Middle frontal gyrus (tissue), 1 donor: Measurements from ENCODE around the gene ZNF264.
"Not testable (repeated sequence)": the region's sequence is repeated elsewhere in the genome, so short reads cannot be mapped to it uniquely, and the experiment has no call there.

ENCODE experiments used
- DNase-seq: peaks from one replicate; pipeline ENCODE4 v3.0.0-alpha.2; 2015; ENCODE audit warnings: low spot score; ENCODE audit errors: extremely low spot score

The ZNF264 gene

GRCh38 chr19:57191141-57192076 is at the start of gene ZNF264:
ZNF264 (plus strand) TSS chr19:57191500; CDS start chr19:57191914, 414 bp downstream.
- DNase-seq, result peak; percentile 85

- DNase-seq, result no peak
These were observed 49.6 kb upstream of the ZNF264 start for GRCh38 chr19:57141699-57142098.

- DNase-seq, result no peak
These were observed 38.4 kb upstream of the ZNF264 start for GRCh38 chr19:57152921-57153320.

- DNase-seq, result no peak
These were observed 29.2 kb upstream of the ZNF264 start for GRCh38 chr19:57161985-57162539.

GRCh38 chr19:57165846-57166245 is 25.5 kb upstream of the ZNF264 start:
- no peak for DNase-seq

GRCh38 chr19:57167385-57167784 is 23.9 kb upstream of the ZNF264 start, which contains the start of gene DUXA:
DUXA (minus strand) TSS chr19:57167485; CDS start chr19:57167443, 42 bp downstream.
- DNase-seq, result no peak

- DNase-seq, result no peak
These were observed 19.7 kb upstream of the ZNF264 start for GRCh38 chr19:57171551-57172081.

- DNase-seq, result no peak
These were observed 999 bp upstream of the ZNF264 start for GRCh38 chr19:57190301-57190700.

GRCh38 chr19:57192077-57192420 is 749 bp downstream of the ZNF264 start:
- DNase-seq, result no peak

GRCh38 chr19:57192993-57193392 is 1.7 kb downstream of the ZNF264 start:
- DNase-seq, result no peak

GRCh38 chr19:57197874-57198273 is 6.6 kb downstream of the ZNF264 start:
- not testable (repeated sequence) for DNase-seq

- DNase-seq, result no peak
These were observed 10.9 kb downstream of the ZNF264 start for GRCh38 chr19:57202160-57202559.

- peak; percentile 14 for DNase-seq
These were observed 19.1 kb downstream of the ZNF264 start for GRCh38 chr19:57210381-57210780.

GRCh38 chr19:57212109-57212508 is 20.8 kb downstream of the ZNF264 start:
- DNase-seq, result no peak

GRCh38 chr19:57227502-57227901 is 36.2 kb downstream of the ZNF264 start:
- no peak for DNase-seq

GRCh38 chr19:57231686-57232085 is 40.4 kb downstream of the ZNF264 start:
- DNase-seq, result no peak

- no peak for DNase-seq
These were observed 41.9 kb downstream of the ZNF264 start for GRCh38 chr19:57233207-57233606.

GRCh38 chr19:57239982-57240310 is 48.6 kb downstream of the ZNF264 start:
- no peak for DNase-seq

- peak; percentile 87 for DNase-seq
These were observed 49.2 kb downstream of the ZNF264 start, which contains the start of gene ZNF805 for GRCh38 chr19:57240311-57241090. ZNF805 (plus strand) TSS chr19:57240632; CDS start chr19:57240892, 260 bp downstream.

GRCh38 chr19:57241176-57241575 is 49.9 kb downstream of the ZNF264 start:
- DNase-seq, result no peak

- no peak for DNase-seq
These were observed 51.5 kb downstream of the ZNF264 start for GRCh38 chr19:57242821-57243220.

- no peak for DNase-seq
These were observed 53.2 kb downstream of the ZNF264 start for GRCh38 chr19:57244513-57244912.
